Endothelial cell of umbilical vein (primary cell): ENCODE data around the gene DENND1A. TPM values are rescaled to one million over a fixed set of nuclear protein-coding genes. Genes with fewer than 3 reads are reported as not detected.

Source experiments
- BruUV-seq: library from RNA; stranded (reverse); fragments of 400-500 nt; replicated peaks from 2 replicates; lab custom pipeline; 2021; lab: Mats Ljungman, UMichigan
- CTCF ChIA-PET: fragments of 300-600, 350-600 bp; sonication (Branson Sonifier 250); formaldehyde crosslinking; loops from one replicate; lab custom pipeline; 2021; ENCODE audit warnings: antibody characterized with exemption, inconsistent platforms; lab: Charles Lee
- POLR2A ChIA-PET: fragments of 300-600, 350-600 bp; sonication (Branson Sonifier 250); formaldehyde crosslinking; loops from one replicate; lab custom pipeline; 2021; ENCODE audit warnings: antibody characterized with exemption, inconsistent platforms; lab: Charles Lee
- DNase-seq: peaks from one replicate; pipeline ENCODE4 v3.0.0-alpha.2; 2011; ENCODE audit warnings: low read depth, low spot score
- FAIRE-seq: peaks from 2 replicates; lab custom pipeline; 2011; peaks lifted over from hg19 to GRCh38; lab: Jason Lieb, UNC
- H2AFZ ChIP-seq: 2 replicates; pipeline ENCODE4 v1.6.0; 2012; ENCODE audit warnings: low read depth, low read length, control low read depth, inconsistent platforms
- H3K27ac ChIP-seq: 2 replicates; pipeline ENCODE4 v1.5.1; 2011; ENCODE audit warnings: low read depth, mild to moderate bottlenecking, control low read depth, low read length, moderate library complexity; ENCODE audit not compliant: insufficient read depth
- H3K27me3 ChIP-seq, 2 experiments: 2 replicates each; pipeline versions ENCODE4 v1.6.0 to v1.6.1; 2011; ENCODE audit warnings: low read length in 2 of 2, mixed read lengths in 1 of 2; ENCODE audit not compliant: control insufficient read depth in 2 of 2, insufficient read depth in 2 of 2
- H3K36me3 ChIP-seq, 2 experiments: 2 replicates in 1 of 2; 3 replicates in 1 of 2; pipeline ENCODE4 v1.5.1; 2011; ENCODE audit warnings: low read length in 2 of 2, mild to moderate bottlenecking in 1 of 2, moderate library complexity in 1 of 2; ENCODE audit not compliant: control insufficient read depth in 2 of 2, insufficient read depth in 2 of 2; ENCODE audit errors: extremely low read depth in 1 of 2
- H3K4me1 ChIP-seq: 3 replicates; pipeline ENCODE4 v1.5.1; 2011; ENCODE audit warnings: mild to moderate bottlenecking, low read length; ENCODE audit not compliant: control insufficient read depth, insufficient read depth; ENCODE audit errors: extremely low read depth
- H3K4me2 ChIP-seq: 2 replicates; pipeline ENCODE4 v1.6.1; 2011; ENCODE audit warnings: low read length, control low read depth, mixed read lengths; ENCODE audit not compliant: insufficient read depth
- H3K4me3 ChIP-seq, 3 experiments: fragments of 200-600 bp in 1 of 3; sonication (generic), shearing (Covaris generic) in 1 of 3; replicated peaks in 1 of 3; 2 replicates each; pipeline ENCODE4 v1.5.1; 2011 to 2016; ENCODE audit warnings: control low read depth in 3 of 3, low read length in 3 of 3, mild to moderate bottlenecking in 2 of 3, inconsistent platforms in 1 of 3, low read depth in 1 of 3, moderate library complexity in 1 of 3; ENCODE audit not compliant: insufficient read depth in 1 of 3
- H3K79me2 ChIP-seq: 2 replicates; pipeline ENCODE4 v1.6.0; 2012; ENCODE audit warnings: low read length, inconsistent platforms; ENCODE audit not compliant: control insufficient read depth, insufficient read depth
- H3K9ac ChIP-seq: replicated peaks from 2 replicates; pipeline ENCODE3; 2011; ENCODE audit warnings: low read length, control low read depth; ENCODE audit not compliant: insufficient read depth; ENCODE audit errors: extremely low read depth
- H3K9me1 ChIP-seq: replicated peaks from 3 replicates; pipeline ENCODE4 v1.6.0; 2011; ENCODE audit warnings: mild to moderate bottlenecking, low read length; ENCODE audit not compliant: control insufficient read depth, insufficient read depth; ENCODE audit errors: extremely low read depth
- H3K9me3 ChIP-seq: replicated peaks from 2 replicates; pipeline ENCODE4 v1.5.1; 2012; ENCODE audit warnings: low read length, inconsistent platforms; ENCODE audit not compliant: control insufficient read depth, insufficient read depth
- H4K20me1 ChIP-seq: replicated peaks from 2 replicates; pipeline ENCODE3; 2011; ENCODE audit warnings: mild to moderate bottlenecking, low read length; ENCODE audit not compliant: control insufficient read depth, insufficient read depth; ENCODE audit errors: extremely low read depth
- EZH2 ChIP-seq: IDR thresholded peaks from 2 replicates; pipeline ENCODE4 v1.6.1; 2012; ENCODE audit warnings: borderline replicate concordance, low read depth, mild to moderate bottlenecking, moderate library complexity, low read length, inconsistent platforms; ENCODE audit not compliant: severe bottlenecking
- FOS ChIP-seq: IDR thresholded peaks from 2 replicates; pipeline ENCODE4 v1.6.1; 2011; ENCODE audit warnings: mild to moderate bottlenecking, low read length, moderate library complexity, borderline replicate concordance; ENCODE audit not compliant: insufficient read depth
- GATA2 ChIP-seq: IDR thresholded peaks from 2 replicates; pipeline ENCODE4 v1.7.0; 2011; ENCODE audit warnings: low read depth, mild to moderate bottlenecking, moderate library complexity, mixed read lengths, low read length; ENCODE audit not compliant: insufficient read length, insufficient read depth
- JUN ChIP-seq: IDR thresholded peaks from 2 replicates; pipeline ENCODE4 v1.6.1; 2011; ENCODE audit warnings: borderline replicate concordance, low read depth; ENCODE audit not compliant: insufficient read length, insufficient read depth
- MYC ChIP-seq: IDR thresholded peaks from one replicate; pipeline ENCODE4 v1.6.1; 2011; ENCODE audit warnings: mild to moderate bottlenecking, low read depth, low read length
- POLR2A ChIP-seq: IDR thresholded peaks from 2 replicates; pipeline ENCODE4 v1.6.1; 2012; ENCODE audit warnings: low read depth, mild to moderate bottlenecking, control low read depth, low read length
- POLR2AphosphoS5 ChIP-seq: IDR thresholded peaks from 2 replicates; pipeline ENCODE4 v1.6.1; 2012; ENCODE audit warnings: low read depth, mild to moderate bottlenecking, control low read depth, low read length, moderate library complexity; ENCODE audit not compliant: insufficient read depth
- dilution Hi-C: fragments of 300-500 bp; cut with MboI; formaldehyde crosslinking; loops from one replicate; pipeline ENCODE4 v1.15.0; 2019; ENCODE audit warnings: low sequenced_read_pairs; ENCODE audit not compliant: extremely low pct_ligation_motif_present
- intact Hi-C: fragments of 100-400 bp; cut with micrococcal nuclease; formaldehyde crosslinking; loops from one replicate; pipeline ENCODE4 v1.10.0; 2022
- polyA plus RNA-seq, 4 experiments: library from polyadenylated mRNA; depleted of rRNA in 3 of 4; stranded (reverse) in 3 of 4; unstranded in 1 of 4; fragments of >200 nt; gene quantifications; 2 replicates each; pipeline versions ENCODE4 v1.2.1 to v1.2.3, GENCODE V29; 2011 to 2012; ENCODE audit warnings: missing spikeins in 1 of 4
- total RNA-seq: library from RNA; stranded (reverse); gene quantifications from 2 replicates; pipeline ENCODE4 v1.2.3, GENCODE V29; 2021
- TF ChIP-seq, protein P1 (sequence below): IDR thresholded peaks from 2 replicates; pipeline ENCODE4 v1.6.1; 2011; ENCODE audit not compliant: insufficient read depth, insufficient read length
- TF ChIP-seq, protein P2 (sequence below), 2 donors: IDR thresholded peaks; 1 replicate in 1 of 2; 2 replicates in 1 of 2; pipeline ENCODE4 v1.5.1; 2011; ENCODE audit warnings: low read length in 2 of 2, mild to moderate bottlenecking in 2 of 2, moderate library complexity in 2 of 2, control low read depth in 1 of 2, inconsistent platforms in 1 of 2, low read depth in 1 of 2; ENCODE audit not compliant: insufficient read depth in 1 of 2; ENCODE audit errors: extremely low read depth in 1 of 2

DENND1A gene
- total and polyA plus RNA-seq, 2 donors (not counting 3 experiments of a cell fraction or from before 2014, with no cell fraction given) = 18.5 to 24.5 TPM

DNA sequence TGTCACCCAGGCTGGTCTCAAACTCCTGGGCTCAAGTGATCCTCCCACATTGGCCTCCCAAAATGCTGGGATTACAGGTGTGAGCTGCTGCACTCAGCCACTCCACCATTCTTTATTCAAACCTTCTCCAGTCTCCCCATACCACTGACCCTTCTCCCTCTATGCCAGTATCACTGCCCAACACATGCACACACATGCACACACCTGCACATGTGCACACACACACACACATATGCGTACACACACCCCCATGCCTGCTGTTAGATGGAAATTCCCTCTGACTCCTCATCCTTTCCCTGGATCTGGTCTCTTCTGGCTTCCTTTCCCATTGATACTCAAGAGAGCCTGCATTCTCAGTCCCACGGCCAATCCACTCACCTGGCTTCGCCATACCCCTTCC, 404.0 kb downstream of the DENND1A start:
- dilution Hi-C loops = no loop called here
- CTCF ChIA-PET = no interaction called here
- DNase-seq = no peak

More for the DNA sequence above, 404.0 kb downstream of the DENND1A start:
- Histone ChIP-seq H3K79me2 (no peaks in the 10 kb centered on the region), H3K4me3 (no peak overlapping the region), H3K9me3 (no peaks in the 10 kb centered on the region), H3K9me1 (no peaks in the 10 kb centered on the region), H2AFZ (no peak overlapping the region), H3K4me1 (no peaks in the 10 kb centered on the region), H3K4me2 (no peak overlapping the region), H3K9ac (no peak overlapping the region), H3K27me3 (no peaks in the 10 kb centered on the region), H4K20me1 (no peaks in the 10 kb centered on the region), H3K27ac (no peak overlapping the region), H3K36me3 (no peaks in the 10 kb centered on the region)
- TF ChIP-seq EZH2 (no peak), JUN (no peak), MYC (no peak), POLR2AphosphoS5 (no peak), GATA2 (no peak), FOS (no peak), POLR2A (no peak)
- TF ChIP-seq, protein P1, sequence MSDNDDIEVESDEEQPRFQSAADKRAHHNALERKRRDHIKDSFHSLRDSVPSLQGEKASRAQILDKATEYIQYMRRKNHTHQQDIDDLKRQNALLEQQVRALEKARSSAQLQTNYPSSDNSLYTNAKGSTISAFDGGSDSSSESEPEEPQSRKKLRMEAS = no peak
- TF ChIP-seq, protein P2, sequence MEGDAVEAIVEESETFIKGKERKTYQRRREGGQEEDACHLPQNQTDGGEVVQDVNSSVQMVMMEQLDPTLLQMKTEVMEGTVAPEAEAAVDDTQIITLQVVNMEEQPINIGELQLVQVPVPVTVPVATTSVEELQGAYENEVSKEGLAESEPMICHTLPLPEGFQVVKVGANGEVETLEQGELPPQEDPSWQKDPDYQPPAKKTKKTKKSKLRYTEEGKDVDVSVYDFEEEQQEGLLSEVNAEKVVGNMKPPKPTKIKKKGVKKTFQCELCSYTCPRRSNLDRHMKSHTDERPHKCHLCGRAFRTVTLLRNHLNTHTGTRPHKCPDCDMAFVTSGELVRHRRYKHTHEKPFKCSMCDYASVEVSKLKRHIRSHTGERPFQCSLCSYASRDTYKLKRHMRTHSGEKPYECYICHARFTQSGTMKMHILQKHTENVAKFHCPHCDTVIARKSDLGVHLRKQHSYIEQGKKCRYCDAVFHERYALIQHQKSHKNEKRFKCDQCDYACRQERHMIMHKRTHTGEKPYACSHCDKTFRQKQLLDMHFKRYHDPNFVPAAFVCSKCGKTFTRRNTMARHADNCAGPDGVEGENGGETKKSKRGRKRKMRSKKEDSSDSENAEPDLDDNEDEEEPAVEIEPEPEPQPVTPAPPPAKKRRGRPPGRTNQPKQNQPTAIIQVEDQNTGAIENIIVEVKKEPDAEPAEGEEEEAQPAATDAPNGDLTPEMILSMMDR (IDR thresholded peaks at IDR 0.05; ENCODE audit: extremely low read depth in 1 of 2, insufficient read depth in 1 of 2, low read depth in 1 of 2, low read length in 2 of 2) = no peak
- BruUV-seq = no TSS peak
- FAIRE-seq = no peak
- intact Hi-C loops = no loop called here
- POLR2A ChIA-PET = no interaction called here
